Measurements from ENCODE around the gene PDCD5. TPM values are rescaled to one million over a fixed set of nuclear protein-coding genes. Genes with fewer than 3 reads are reported as not detected.
A peak's percentile ranks its signal among the peaks of the same experiment; 100 is the strongest.

Gene PDCD5
- polyA plus RNA-seq, 1 of the 3 experiments (the other 2 are of a cell fraction): 188 TPM

GRCh38 chr19:32626969-32627368, 46.0 kb downstream of the PDCD5 start:
- CTCF ChIA-PET: interaction anchor here (0.7 to 1.1 kb wide), 2 partner anchors 27 kb away, joined by 3 to 4 read pairs; no protein-coding TSS in a partner anchor
- H3K36me3 ChIP-seq (replicated peaks in 1 of 2; ENCODE audit: control insufficient read depth in 1 of 2, insufficient read depth in 2 of 2, low read length in 1 of 2): peaks cover 18 to 23% of the 10 kb centered on the region in 2 experiments
- no peaks in the 10 kb centered on the region for H3F3A ChIP-seq (replicated peaks; ENCODE audit: insufficient read depth)
- POLR2A ChIA-PET: no interaction called here
- no peaks in the 10 kb centered on the region for H3K9me3 ChIP-seq
- no peak for DNase-seq
- no peaks in the 10 kb centered on the region for H3K79me2 ChIP-seq (ENCODE audit: insufficient read depth)
- no peak for TF ChIP-seq CTCF (IDR thresholded peaks at IDR 0.05)
- no peak for TF ChIP-seq YY1 (IDR thresholded peaks at IDR 0.05; ENCODE audit: low read depth)
- no peak for TF ChIP-seq TCF12 (IDR thresholded peaks at IDR 0.05)
- no peak for TF ChIP-seq FOXJ3 (CRISPR knock-in tag; IDR thresholded peaks at IDR 0.05)
- no peak for TF ChIP-seq NRF1 (IDR thresholded peaks at IDR 0.05; ENCODE audit: low read depth, low read length)
- no peak for TF ChIP-seq RXRA (IDR thresholded peaks at IDR 0.05; ENCODE audit: borderline replicate concordance, low read depth)
- no peaks in the 10 kb centered on the region for H4K20me1 ChIP-seq (ENCODE audit: insufficient read depth)
- H3K27me3 ChIP-seq (ENCODE audit: insufficient read depth): no peaks in the 10 kb centered on the region
- no peak overlapping the region for H2AFZ ChIP-seq (ENCODE audit: low read depth)
- H3K9me2 ChIP-seq: no peaks in the 10 kb centered on the region
- H3K27ac ChIP-seq (ENCODE audit: low read depth in 2 of 2, low read length in 1 of 2): no peak overlapping the region
- H3K4me1 ChIP-seq (ENCODE audit: control insufficient read depth in 1 of 2, insufficient read depth in 2 of 2, low read depth in 1 of 2, low read length in 1 of 2): peaks cover 0 to 11% of the 10 kb centered on the region in 2 experiments; a peak in 1 of 4 replicates
- no peak overlapping the region for H3K4me3 ChIP-seq (ENCODE audit: low read depth in 2 of 2, low read length in 1 of 2)
- no peak overlapping the region for H3K9ac ChIP-seq
- WGBS (ENCODE audit: low lambda C conversion rate): 99% methylated on average over 4 of the region's 4 CpGs
- H3K4me2 ChIP-seq: no peak overlapping the region

GRCh38 chr19:32627714-32628270, 46.8 kb downstream of the PDCD5 start:
- ChIA-PET CTCF (interaction anchor here (0.7 to 1.4 kb wide), 2 partner anchors 28 kb away, joined by 3 to 4 read pairs; no protein-coding TSS in a partner anchor), POLR2A (interaction anchor here (0.6 kb wide), 1 partner anchor 343 kb away, joined by 3 read pairs; no protein-coding TSS in a partner anchor)
- H3K36me3 ChIP-seq (replicated peaks in 1 of 2; ENCODE audit: control insufficient read depth in 1 of 2, insufficient read depth in 2 of 2, low read length in 1 of 2): peaks cover 11 to 23% of the 10 kb centered on the region in 2 experiments
- H3F3A ChIP-seq (replicated peaks; ENCODE audit: insufficient read depth): no peaks in the 10 kb centered on the region
- peak overlapping the region in 1 of 2 experiments; percentile 71; a peak in 2 of 4 replicates for H3K27ac ChIP-seq (ENCODE audit: low read depth in 2 of 2, low read length in 1 of 2)
- H3K9me2 ChIP-seq: no peaks in the 10 kb centered on the region
- H3K4me3 ChIP-seq (ENCODE audit: low read depth in 2 of 2, low read length in 1 of 2): no peak overlapping the region
- no peak overlapping the region for H3K9ac ChIP-seq
- no peaks in the 10 kb centered on the region for H3K9me3 ChIP-seq
- H2AFZ ChIP-seq (ENCODE audit: low read depth): no peak overlapping the region
- TF ChIP-seq EP300 (IDR thresholded peaks at IDR 0.05; ENCODE audit: borderline replicate concordance in 1 of 2, low read depth in 1 of 2, low read length in 1 of 2): no peak
- no peak for TF ChIP-seq SIN3A (IDR thresholded peaks at IDR 0.05; ENCODE audit: borderline replicate concordance, low read depth, low read length)
- TF ChIP-seq NFIC (IDR thresholded peaks at IDR 0.05; ENCODE audit: borderline replicate concordance): no peak
- TF ChIP-seq RAD21 (IDR thresholded peaks at IDR 0.05; ENCODE audit: low read length): peak; percentile 50
- H3K4me1 ChIP-seq (ENCODE audit: control insufficient read depth in 1 of 2, insufficient read depth in 2 of 2, low read depth in 1 of 2, low read length in 1 of 2): peaks cover 0 to 11% of the 10 kb centered on the region in 2 experiments; a peak in 1 of 4 replicates
- no peaks in the 10 kb centered on the region for H3K79me2 ChIP-seq (ENCODE audit: insufficient read depth)
- no peaks in the 10 kb centered on the region for H4K20me1 ChIP-seq (ENCODE audit: insufficient read depth)
- WGBS (ENCODE audit: low lambda C conversion rate): 87% methylated on average over 6 of the region's 15 CpGs
- no peak overlapping the region for H3K4me2 ChIP-seq
- no peaks in the 10 kb centered on the region for H3K27me3 ChIP-seq (ENCODE audit: insufficient read depth)
- DNase-seq: peak; percentile 71
